HG02973 (cell line): ENCODE measurements around the gene GRIN2C.
"Not testable (repeated sequence)": the region's sequence is repeated elsewhere in the genome, so short reads cannot be mapped to it uniquely, and the experiment has no call there.

Experiments used
- ATAC-seq: cut with Tn5 transposase; IDR thresholded peaks from one replicate; pipeline ENCODE4 v1.9.1; 2021; ENCODE audit warnings: moderate library complexity; ENCODE audit not compliant: unreplicated experiment

The GRIN2C gene

DNA sequence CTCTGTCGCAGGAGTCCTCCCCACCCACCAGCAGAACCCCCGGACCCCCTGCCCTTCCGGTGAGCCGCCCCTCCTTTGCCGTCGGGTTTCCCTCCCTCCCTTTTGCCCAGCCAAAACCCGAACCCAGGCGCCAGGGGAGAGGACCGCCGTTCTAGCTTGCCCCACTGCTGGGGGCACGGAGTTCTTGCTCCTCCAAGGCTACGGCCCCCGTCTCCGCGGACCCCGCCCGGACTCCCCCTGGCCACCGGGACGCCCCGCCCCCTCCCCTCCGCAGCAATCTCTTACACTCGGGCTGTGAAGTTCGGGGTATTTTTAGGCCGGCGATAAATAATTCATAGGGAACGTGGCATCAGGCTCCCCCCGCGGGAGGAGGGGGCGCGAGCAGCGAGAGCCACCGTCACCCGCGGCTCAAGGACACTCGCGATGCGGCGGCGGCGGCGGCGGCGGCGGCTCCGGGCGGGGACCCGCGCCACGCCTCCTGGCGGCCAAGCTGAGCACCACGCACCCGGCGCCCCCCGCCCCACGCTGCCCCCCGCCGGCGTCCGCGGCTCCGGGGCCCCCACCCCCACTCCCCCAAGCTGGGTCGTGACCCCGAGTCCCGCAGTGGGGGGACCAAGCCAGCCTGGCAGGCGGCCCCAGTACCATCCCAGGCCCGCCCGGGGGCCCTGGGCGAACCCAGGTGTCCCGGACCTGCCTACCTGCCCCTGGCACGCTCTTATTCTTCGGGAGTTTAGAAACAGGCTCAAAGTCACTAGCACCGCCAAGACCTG is at the start of gene GRIN2C:
Gene GRIN2C, minus strand, starts transcription at position 427 of the 770 bp plus-strand sequence. CDS start 4,793 bp downstream, outside the sequence.
- ATAC-seq: no peak

DNA sequence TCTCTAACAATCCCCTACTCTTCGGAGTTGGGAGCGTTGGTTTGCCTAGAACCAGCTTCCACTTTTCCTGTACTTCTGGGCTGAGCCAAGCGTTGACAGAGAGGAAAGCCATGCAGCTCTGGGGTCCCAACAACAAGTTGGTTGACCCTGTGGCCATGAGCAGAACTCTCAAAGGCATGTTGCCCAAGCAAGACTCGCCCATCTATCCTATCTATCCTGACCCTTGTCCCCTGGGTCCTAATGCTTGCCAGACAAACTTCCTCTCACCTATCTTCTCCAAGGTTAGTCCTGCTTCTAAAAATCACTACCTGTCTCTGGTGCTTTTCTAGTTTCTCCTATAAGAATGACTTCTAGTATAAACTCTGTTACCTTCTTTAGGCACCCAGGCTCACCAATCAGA is 49.4 kb upstream of the GRIN2C start:
- not testable (repeated sequence) for ATAC-seq

DNA sequence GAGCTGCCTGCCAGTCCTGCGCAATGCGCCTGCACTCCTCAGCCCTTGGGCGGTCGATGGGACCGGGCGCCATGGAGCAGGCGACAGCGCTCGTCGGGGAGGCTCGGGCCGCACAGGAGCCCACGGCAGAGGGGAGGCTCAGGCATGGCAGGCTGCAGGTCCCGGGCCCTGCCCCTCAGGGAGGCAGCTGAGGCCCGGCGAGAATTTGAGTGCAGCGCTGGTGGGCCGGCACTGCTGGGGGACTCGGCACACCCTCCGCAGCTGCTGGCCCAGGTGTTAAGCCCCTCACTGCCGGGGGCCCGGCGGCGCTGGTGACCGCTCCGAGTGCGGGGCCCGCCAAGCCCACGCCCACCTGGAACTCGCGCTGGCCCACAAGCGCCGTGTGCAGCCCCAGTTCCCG is 47.3 kb upstream of the GRIN2C start:
- no peak for ATAC-seq

DNA sequence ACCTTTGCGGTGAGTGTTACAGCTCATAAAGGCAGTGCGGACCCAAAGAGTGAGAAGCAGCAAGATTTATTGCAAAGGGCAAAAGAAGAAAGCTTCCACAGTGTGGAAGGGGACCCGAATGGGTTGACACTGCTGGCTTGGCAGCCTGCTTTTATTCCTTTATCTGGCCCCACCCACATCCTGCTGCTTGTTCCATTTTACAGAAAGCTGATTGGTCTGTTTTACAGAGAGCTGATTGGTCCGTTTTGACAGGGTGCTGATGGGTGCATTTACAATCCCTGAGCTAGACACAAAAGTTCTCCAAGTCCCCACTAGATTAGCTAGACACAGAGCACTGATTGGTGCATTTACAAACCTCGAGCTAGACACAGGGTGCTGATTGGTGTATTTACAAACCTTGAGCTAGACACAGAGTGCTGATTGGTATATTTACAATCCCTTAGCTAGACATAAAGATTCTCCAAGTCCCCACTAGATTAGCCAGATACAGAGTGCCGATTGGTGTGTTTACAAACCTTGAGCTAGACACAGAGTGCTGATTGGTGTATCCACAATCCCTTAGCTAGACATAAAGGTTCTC is 46.6 kb upstream of the GRIN2C start:
- not testable (repeated sequence) for ATAC-seq

DNA sequence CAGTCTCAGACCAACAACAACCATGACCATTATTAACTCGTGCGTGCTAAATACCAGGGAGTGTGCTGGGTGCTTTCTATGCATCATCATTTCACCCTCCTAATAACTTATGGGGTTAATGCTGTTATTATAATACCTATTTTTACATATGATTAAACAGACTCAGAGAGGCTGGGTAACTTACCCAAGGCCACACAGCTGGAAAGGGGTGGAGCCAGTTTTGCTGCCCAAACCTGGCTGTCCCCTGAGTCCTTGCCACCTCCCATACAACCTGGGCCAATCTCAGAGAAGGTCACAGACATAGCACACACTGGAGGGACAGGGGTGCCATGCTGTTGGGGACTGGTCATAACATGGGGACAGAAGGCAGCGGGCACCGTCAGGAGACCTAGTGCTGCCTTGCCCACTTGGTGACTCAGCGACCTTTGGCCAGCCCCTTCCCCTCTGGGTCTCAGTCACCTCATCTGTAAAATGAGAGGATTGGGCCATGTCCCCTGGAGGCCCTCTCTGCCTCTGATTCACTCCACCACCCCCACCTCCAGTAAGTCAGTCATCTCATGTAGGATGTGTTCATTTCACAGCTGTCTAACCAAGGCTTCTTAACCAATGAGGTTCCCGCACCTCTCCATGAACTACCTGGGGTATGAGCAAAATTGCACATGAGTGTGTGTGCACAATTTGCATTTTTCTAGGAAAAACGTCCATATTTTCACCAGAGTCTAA is 45.2 kb upstream of the GRIN2C start:
- no peak for ATAC-seq

DNA sequence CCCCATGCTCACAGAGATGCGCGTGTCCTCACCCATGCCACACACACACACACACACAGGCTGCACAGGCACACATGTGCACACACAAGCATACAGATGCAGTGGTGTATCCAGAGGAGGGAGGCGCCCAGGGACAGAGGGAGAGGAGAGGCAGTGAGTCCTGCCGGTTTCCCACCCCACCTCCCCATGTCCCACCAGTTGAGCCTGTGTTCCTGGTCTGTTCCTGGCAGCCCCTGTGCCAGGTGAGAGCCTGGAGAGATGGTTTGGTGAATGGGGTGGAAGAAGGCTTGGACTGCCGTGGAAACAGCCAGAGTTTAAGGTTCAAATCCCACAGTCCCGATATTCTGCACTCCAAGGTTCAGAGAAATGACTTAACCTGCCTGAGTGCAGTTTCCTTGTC is 44.0 kb upstream of the GRIN2C start:
- ATAC-seq: no peak

DNA sequence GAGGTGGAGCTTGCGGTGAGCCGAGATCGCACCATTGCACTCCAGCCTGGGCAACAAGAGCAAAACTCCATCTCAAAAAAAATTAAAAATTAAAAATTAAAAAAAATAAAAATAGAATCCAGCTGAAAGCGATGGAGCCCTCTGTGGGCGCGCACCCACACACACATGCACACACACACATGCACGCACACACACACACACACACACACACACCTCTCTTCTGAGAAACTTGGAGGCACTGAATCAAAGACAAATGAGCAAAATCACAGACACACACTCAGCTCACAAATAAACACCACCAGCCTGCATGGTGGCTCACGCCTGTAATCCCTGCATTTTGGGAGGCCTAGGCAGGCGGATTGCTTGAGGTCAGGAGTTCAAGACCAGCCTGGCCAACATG is 43.3 kb upstream of the GRIN2C start:
- ATAC-seq: no peak

DNA sequence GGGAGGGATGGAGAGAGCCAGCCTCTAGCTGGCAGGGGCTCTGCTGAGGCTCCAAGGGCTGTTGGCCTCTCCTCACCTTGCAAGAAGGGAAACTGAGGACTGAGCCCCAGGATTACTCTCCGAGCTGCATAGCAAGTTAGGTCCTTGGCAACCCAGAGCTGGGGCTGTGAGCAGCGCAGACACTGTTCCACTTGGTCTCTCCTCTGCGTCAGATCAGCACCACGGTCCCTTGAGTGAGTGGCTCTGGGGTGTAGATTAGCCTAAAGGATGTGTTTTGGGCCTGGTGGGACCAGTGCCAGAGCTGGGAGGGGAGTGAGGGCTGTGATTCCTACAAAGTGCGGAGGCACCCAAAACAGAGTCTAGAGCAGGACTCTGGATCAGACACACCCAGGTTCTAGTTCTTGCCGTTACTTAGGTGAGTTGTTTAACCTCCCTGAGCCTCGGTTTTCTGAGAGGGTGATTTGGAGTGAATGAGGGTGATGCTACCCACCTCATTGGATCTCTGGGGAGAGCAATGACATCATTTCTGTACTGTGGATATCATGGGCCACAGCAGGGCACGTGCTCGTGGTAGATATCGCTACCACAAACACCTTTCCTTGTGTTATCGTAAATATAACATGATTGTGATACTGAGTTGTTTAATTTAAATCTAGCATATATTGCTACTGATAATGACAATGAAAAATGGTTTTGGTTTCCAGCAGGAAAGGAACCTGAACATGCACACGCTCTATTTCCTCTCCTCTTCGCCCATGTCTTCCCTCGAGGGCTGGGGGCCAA is 41.9 kb upstream of the GRIN2C start:
- no peak for ATAC-seq

DNA sequence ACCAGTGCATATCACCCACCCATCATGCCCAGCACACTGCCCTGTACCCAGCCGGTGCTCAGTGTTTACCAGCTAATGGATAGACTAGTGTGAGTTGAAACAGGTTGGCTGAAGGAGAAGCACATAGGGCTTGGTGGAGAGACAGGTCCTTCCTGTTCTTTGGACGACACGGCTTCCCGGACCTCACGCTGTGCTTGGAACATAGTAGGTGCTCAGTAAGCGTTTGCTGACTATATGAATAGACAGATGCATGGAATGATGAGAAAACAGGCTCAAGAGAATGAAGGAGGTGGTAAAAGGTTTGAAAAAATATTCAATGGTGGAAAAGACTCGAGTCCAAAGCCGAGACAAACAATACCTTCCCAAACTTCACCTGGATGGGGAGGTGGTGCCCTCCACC is 40.5 kb upstream of the GRIN2C start:
- no peak for ATAC-seq

DNA sequence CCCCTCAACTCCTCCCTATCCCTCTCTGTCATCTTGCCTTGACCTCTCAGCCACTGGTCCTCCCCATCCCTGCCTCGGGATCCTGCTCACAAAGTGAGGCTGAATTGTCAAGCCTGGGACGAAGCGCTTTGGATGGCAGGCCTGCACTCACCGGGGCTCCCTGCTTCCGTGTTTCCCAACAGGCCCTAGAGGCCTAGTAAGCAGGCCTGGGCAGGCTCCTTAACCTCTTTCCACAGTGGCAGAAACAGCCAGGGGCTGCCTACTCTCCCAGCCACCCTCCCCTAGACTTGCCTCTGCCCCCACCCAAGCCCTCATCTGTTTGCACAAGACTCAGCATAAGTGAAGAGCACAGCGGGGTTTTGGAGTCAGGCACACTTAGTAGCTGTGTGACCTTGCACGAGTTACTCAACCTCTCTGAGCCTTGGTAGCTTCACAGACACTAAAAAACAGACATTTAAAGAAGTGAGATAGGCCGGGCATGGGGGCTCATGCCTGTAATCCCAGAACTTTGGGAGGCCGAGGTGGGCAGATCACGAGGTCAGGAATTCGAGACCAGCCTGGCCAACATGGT is 38.8 kb upstream of the GRIN2C start:
- no peak for ATAC-seq

DNA sequence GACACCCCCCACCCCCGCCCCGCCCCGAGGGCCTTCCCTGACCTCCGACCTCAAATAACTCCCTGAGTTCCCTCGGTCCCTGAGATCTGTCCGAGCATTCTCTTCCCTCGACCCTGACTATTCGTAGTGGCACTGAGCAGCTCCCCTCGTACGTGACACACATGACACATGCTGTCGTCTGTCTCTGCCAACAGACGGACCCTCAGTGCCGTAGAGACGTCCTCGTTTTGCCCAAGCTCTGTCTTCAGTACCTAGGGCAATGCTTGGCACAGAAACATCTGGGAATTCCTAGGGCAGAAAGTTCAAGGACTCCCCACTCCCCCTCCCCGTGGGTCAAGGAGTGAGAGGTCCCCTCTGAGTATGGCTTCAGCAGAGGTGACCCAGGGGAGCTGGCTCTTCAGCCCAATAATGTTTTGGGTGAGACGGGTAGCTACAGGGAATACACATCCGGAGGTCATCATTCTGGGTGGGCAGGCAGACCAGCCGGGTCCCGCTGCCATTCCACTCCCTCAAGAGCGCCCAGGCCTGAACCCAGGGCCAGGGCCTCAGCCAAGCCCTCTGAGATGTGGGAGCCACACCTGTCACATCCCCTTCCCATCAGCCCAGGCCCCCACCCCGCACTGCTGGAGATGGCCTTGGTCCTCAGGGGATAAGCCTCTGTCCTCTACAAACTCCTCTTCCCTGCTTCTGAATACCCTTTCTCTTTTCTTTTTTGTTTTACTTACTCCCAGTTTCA is 34.4 kb upstream of the GRIN2C start:
- ATAC-seq: no peak

DNA sequence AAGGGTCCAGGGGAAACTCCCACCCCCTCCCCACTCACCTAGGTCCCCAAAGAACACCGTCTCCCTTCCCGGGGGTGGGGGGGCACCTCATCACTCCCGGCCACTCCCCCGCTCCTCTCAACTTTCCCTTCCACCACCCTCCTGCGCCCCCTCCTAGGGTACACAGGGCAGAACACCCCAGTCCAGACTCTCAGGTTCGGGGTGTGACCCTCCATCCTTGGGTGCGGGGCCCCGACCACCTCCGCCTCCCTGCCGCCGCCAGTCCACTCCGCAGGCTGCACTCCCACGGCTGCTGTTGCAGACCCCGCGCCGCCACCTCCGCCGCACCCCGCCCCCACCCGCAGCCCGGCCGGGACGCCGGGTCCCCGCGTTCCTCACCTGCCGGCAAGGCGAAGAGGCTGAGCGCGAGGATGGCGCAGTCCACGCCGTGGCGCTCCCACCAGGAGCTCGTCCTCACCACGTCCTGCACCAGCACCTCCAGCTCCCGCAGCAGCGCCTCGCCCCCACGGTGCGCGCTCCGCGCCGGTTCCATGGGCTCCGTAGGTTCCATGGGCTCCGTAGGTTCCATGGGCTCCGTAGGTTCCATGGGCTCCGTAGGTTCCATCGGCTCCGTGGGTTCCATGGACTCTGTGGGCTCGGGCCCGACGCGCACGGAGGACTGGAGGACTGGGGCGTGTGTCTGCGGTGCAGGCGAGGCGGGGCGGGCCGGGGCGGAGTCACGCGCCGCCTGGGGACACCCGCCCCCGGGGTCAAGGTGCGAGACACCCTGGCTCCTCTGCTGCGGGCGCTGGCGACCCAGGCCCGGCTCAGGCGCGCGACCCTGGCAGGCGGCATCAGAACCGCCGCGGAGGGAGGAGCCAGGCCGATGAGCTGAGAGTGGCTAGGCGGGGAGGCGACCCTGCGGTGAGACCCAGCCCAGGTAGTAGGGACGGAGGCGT is 33.6 kb upstream of the GRIN2C start, which contains the start of gene FADS6:
Gene FADS6, minus strand, starts transcription at position 660 of the 938 bp plus-strand sequence. Its CDS starts 38 bp downstream, at position 622.
- no peak for ATAC-seq

DNA sequence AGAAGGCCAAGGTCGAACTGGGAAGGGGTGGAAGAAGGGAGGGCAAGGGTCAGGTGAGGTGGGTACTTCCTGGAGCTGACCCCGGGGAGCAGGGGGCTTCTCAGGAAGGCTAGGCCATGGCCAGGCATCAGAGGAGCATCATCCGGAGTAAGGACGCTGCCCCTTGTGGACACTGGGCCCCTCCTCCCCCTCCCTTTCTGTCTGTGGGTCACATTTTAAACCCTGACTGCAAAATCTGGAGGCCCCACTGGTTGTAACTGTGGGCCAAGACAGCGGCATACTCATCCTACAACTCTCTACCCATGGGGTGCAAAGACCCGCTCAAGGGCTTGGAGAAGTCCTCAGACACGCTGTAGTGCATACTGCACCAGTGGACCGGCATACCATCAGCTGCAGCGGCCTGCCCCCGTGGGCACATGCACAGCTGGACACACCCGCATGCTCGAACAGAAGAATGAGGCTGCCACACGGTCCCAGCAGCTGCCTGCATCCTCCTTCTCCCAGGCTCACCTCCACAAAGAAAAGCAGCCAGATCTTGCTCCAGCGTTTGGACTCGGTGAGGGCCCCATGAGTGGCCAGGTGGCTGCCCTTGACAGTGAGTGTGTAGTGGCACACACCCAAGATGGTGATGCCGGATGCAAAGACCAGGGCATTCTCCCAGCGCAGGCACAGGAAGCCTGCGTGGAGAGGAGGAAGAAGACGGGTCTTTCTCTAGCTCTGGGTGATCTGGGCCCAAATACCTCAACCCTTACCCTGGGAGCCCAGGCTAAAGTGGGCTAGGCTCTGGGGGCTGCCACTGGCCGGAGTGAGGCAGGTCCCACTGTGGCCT is 32.5 kb upstream of the GRIN2C start:
- ATAC-seq: no peak

DNA sequence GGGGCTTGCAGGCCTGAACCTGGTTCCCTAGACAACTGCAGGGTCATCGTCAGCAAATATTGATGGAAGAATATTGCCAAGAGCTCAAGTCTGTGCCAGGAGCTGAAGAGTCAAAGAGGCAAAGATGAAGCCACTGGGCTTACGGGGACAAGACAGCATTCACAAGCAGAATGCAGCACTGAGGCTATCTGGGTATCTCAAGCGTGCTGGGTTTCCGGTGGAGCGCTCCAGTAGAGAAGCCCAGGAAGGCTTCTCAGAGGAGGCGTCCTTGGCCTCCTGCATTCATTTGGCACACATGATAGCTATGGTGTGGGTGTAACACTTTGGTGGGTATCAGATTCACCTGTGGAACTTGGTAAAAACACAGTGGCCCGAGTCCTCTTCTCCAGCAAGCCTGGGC is 30.9 kb upstream of the GRIN2C start:
- ATAC-seq: no peak

DNA sequence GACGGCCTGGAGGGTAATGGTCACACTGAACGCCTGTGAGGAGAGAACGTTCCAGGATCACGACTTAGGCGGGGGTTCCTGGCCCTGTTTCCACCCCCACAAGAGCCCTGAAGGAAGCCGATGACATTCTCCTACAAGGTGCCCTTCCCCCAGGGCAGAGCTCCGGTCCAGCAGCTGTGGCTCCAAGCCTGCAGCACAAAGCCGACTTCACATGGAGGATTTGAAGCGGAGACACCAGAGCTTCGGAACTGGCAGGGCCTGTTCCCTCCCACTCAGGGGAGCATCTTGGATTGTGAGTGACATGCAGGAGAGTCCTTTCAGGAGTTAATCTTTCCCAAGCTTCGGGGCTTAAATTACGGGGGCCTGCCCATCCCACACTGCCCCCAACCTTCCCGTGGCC is 28.8 kb upstream of the GRIN2C start:
- no peak for ATAC-seq

DNA sequence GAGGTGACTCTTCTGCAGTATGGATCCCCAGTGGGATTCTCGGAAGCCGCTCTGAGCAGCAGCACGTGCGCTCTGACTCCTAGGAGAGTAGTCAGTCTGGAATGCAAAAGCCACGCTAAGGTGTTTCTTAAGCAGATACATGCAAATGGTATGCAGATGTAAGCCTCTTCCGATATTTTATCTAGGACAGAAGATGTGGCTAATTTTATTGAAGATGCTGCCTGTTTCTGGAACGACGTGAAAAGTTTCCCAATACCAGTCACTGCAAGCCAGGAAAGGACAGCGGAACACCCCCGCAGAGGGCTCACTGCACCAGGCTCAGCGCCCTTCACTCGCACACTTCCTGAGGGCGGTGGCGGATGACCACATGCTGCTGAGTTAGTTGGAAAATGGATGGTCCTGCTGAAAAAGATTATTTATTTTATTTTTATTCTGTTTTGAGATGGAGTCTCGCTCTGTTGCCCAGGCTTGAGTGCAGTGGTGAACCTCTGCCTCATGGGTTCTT is 23.6 kb upstream of the GRIN2C start:
- ATAC-seq: no peak

DNA sequence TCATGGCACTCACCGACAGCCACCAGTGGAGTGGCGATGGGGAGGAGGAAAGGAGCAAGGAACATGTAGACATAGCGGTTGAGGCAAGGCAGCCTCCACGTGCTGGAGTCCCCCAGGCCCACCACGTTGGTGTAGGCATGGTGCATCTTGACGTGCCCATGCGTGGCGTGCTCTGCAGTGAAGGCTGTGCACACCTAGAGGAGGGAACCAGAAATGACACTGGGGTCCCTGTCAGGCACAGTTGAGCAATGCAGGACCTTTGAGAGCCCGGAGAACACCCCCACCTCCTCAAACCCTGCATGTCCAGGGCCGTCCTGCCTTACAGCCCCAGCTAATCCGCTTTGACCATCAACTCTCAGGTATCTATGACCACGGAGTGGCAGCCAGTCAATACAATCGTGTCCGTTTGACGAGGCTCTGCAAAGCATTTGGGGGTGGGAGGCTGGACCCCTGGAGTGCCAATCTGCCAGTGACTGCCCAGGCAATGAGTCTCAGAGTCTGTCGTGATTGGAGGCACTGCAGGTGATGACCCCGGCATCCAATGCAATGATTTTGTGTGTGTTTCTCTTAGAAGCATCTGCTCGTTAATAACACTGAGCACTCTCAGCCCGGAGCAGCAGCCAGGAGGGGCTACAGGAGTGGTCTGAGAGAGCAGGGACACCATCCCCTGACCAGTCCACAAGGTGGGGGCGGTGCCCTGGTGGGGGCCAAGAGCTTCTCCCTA is 23.0 kb upstream of the GRIN2C start:
- ATAC-seq: no peak
